ENCODE measurements around the gene PTGES3. TPM values are rescaled to one million over a fixed set of nuclear protein-coding genes. Genes with fewer than 3 reads are reported as not detected.
"Not testable (repeated sequence)": the region's sequence is repeated elsewhere in the genome, so short reads cannot be mapped to it uniquely, and the experiment has no call there.

PTGES3 gene
- total RNA-seq, 1 donor from 2014 or later: 111 TPM

GRCh38 chr12:56657416-56658379 is 30.4 kb downstream of the PTGES3 start:
- DNase-seq (ENCODE audit: extremely low read depth, low read depth, low spot score): no peak

- DNase-seq (ENCODE audit: extremely low read depth, low read depth, low spot score): not testable (repeated sequence)
Measured at GRCh38 chr12:56653781-56654180, 34.3 kb downstream of the PTGES3 start.

- DNase-seq (ENCODE audit: extremely low read depth, low read depth, low spot score): not testable (repeated sequence)
Measured at GRCh38 chr12:56648023-56648422, 40.1 kb downstream of the PTGES3 start.

- peak; percentile 100 for DNase-seq (ENCODE audit: extremely low read depth, low read depth, low spot score)
Measured at GRCh38 chr12:56645717-56646446, 42.2 kb downstream of the PTGES3 start, which contains the start of gene ATP5F1B. TSS of gene ATP5F1B (minus strand) at chr12:56645984. CDS start at chr12:56645963, 21 bp downstream.

GRCh38 chr12:56645201-56645716 is 42.8 kb downstream of the PTGES3 start:
- DNase-seq (ENCODE audit: extremely low read depth, low read depth, low spot score): no peak

- DNase-seq (ENCODE audit: extremely low read depth, low read depth, low spot score): no peak
Measured at GRCh38 chr12:56644654-56645053, 43.4 kb downstream of the PTGES3 start.

GRCh38 chr12:56641219-56641618 is 46.9 kb downstream of the PTGES3 start:
- no peak for DNase-seq (ENCODE audit: extremely low read depth, low read depth, low spot score)

GRCh38 chr12:56637621-56638020 is 50.5 kb downstream of the PTGES3 start:
- no peak for DNase-seq (ENCODE audit: extremely low read depth, low read depth, low spot score)

GRCh38 chr12:56636675-56637540 is 51.2 kb downstream of the PTGES3 start:
- peak; percentile 94 for DNase-seq (ENCODE audit: extremely low read depth, low read depth, low spot score)

GRCh38 chr12:56635806-56636674 is 52.0 kb downstream of the PTGES3 start:
- no peak for DNase-seq (ENCODE audit: extremely low read depth, low read depth, low spot score)

GRCh38 chr12:56634837-56635791 is 53.0 kb downstream of the PTGES3 start:
- no peak for DNase-seq (ENCODE audit: extremely low read depth, low read depth, low spot score)

- no peak for DNase-seq (ENCODE audit: extremely low read depth, low read depth, low spot score)
Measured at GRCh38 chr12:56634242-56634836, 53.7 kb downstream of the PTGES3 start.

GRCh38 chr12:56633468-56634241 is 54.4 kb downstream of the PTGES3 start:
- DNase-seq (ENCODE audit: extremely low read depth, low read depth, low spot score): no peak

GRCh38 chr12:56632701-56633467 is 55.2 kb downstream of the PTGES3 start:
- no peak for DNase-seq (ENCODE audit: extremely low read depth, low read depth, low spot score)

- no peak for DNase-seq (ENCODE audit: extremely low read depth, low read depth, low spot score)
Measured at GRCh38 chr12:56631790-56632700, 56.0 kb downstream of the PTGES3 start.
